ENCODE data around the gene B3GAT1.

Gene B3GAT1

DNA sequence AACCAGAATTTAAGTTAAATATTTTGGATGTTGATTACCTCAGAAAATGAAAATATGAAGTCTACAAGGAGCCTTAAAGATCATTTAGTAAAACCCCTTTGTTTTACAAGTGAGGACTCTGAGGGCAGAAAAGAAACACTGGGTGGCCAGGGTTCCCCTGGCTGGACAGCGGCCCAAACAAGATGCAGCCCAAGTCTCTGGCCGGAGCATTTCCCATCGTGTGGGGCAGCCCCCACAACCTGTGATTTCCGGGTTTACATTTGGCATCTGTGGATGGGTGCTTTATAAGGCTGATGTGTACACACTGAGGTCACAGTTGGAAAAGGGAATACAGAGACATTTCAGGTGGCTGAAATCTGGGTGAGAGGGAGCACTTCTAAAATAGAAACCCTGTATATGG lies 28.8 kb upstream of the B3GAT1 start:
- no peak for DNase-seq

DNA sequence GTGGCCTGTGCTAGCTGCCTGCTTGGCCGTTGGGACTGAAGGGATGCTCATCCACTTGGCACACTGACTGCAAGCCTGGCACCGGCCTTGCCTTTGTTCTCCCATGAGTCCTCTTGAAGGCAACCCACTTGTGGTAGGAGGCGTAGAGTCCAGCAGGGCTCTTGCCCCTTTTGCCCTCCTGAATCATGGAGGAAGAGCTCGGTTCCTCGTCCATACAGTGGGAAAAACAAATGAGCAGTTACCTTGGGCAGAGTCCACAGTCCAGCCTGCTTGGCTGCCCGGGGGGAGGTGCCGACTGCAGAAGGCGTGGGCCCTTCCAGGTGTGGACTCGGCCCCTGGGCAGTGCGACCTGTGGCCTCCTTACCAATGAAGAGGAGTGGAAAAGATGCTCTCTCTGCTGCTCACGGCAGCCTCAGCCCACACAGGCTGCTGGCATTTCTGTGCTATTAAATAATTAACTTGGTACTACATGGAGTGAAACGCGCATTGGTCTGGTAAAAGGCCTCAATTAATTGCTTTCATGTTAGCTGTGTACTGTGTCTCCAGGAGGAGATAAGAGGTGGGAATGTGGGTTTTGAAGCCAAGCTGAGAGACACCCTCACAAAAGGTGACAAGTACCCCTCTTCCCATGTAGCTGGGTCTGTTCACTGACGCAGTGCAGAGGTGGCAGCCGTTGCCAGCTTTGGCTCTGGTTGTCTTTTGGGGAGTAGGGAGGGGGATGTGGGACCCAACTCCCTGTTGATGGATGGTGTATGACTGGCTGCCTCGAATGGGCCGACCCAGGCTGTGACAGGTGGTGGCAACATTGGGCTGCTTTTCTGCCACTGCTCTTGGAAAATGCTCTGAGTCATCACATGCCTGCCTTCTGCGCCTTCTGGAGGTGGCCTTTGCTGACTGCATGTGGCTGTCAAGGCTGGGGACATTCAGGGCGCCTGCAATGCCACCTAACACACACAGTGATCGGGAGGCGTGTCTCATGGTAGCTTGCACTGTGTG lies 26.8 kb upstream of the B3GAT1 start:
- no peak for DNase-seq

GRCh38 chr11:134437821-134438220 lies 25.8 kb upstream of the B3GAT1 start:
- DNase-seq, result no peak

GRCh38 chr11:134436781-134437180 lies 24.7 kb upstream of the B3GAT1 start:
- no peak for DNase-seq

- no peak for DNase-seq
These were observed 21.8 kb upstream of the B3GAT1 start for GRCh38 chr11:134433806-134434205.

- no peak for DNase-seq
These were observed 21.2 kb upstream of the B3GAT1 start for GRCh38 chr11:134433251-134433650.

GRCh38 chr11:134432776-134433175 lies 20.7 kb upstream of the B3GAT1 start:
- no peak for DNase-seq

DNA sequence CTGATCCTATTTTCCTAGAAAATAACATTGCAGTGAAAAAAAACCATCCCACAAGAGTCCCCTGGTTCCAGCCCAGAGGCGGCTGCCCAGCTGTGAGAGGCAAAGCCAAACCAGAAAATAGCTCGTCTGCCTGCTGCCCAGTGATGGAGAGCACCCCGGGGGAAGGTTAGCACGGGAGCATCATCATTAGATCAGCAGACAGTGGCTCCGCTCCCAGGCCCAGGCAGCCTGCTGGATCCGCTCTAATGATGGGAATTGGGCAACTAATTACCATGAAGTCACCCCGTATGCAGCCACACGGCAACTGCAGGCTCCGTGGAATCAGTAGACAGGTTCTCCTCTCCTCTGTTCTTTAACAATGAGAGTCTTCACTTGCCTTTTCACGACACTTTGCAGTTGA lies 17.1 kb upstream of the B3GAT1 start:
- no peak for DNase-seq

- DNase-seq, result no peak
These were observed 13.9 kb upstream of the B3GAT1 start for GRCh38 chr11:134425816-134426536.

DNA sequence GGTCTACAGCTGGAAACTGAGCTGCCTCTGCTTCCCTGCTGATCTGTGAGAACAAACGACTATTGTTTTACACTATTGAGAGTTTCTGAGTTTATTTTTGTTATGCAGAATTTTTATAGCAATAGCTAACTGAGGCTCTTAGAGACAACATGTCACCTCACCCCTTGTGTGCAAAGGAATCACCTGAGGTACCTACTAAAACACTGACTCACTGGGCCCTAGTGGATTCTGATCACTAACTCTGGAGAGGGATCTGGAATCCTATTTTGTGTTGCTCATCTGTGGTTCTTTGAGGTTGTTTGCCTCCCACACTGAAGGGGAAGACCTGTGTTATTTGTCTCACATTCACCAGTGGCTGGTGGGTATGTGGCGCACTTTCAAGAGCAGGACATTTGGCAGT lies 13.4 kb upstream of the B3GAT1 start:
- DNase-seq, result no peak

- DNase-seq, result no peak
These were observed 11.1 kb upstream of the B3GAT1 start for GRCh38 chr11:134423106-134423505.

GRCh38 chr11:134417871-134418840 lies 6.1 kb upstream of the B3GAT1 start:
- DNase-seq, result no peak

GRCh38 chr11:134416726-134417125 lies 4.7 kb upstream of the B3GAT1 start:
- no peak for DNase-seq

- no peak for DNase-seq
These were observed 3.0 kb upstream of the B3GAT1 start for GRCh38 chr11:134414766-134415765.

DNA sequence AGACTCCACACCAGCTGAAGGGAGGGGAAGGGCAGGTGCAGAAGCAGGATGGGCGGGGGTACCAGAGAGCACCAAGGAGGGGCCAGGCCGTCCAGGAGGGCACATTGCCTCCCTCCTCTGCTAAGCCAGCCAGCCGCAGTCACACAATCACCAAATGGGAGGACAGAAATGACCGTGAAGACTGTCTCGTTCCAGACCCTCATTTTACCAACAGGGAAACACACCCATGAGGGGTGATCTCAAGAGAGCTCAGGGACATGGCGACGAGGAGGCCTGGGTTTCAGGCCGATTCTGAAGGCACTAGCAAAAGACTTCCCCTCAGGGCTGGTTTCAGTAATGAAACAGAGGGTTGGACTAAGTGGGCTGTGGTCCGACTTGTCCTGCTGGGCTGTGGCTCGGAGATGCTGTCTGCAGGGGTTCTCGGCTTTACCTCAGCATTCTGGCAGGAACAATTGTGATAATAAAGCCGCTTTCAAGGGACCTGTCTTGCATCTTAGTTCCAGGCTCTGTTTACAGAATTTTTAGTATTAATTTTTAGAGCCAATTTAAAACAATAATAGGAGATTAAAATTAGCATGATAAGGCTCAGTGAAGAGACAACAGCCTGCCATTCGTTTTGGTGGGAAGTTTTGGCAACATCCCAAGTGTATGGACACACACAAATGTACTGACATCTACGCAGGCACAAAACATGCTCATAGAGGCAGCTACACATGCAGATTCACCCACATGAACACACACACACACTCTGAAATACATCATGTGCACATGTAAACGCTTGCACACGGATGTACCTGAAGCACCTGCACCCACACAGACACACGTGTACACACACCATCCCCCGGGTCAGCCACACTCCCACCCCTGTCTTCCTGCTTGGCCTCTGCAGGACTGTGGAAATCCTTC lies 2.0 kb upstream of the B3GAT1 start:
- DNase-seq, result no peak

GRCh38 chr11:134413043-134413825 lies 1.2 kb upstream of the B3GAT1 start:
- DNase-seq, result no peak

DNA sequence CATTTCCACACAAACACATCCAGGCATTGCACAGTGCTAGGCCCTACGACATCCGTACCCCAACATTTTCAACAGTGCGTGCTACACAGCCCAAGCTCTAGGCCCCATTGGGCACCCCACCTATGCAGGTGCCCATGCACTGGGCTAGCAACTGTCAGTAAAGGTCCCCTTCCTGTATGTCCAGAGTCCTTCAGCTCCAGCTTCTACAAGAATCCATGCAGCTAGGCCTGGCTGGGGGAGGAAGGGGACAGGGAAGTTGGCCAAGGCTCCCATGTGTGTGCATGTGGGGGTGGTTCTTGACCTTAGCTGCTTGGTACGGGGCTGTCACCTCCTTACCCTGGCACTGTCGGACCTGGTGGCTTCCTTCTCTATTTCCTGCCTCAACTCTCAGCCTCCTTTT lies 1.3 kb downstream of the B3GAT1 start:
- no peak for DNase-seq

GRCh38 chr11:134409552-134410429 lies 2.3 kb downstream of the B3GAT1 start:
- DNase-seq, result no peak

DNA sequence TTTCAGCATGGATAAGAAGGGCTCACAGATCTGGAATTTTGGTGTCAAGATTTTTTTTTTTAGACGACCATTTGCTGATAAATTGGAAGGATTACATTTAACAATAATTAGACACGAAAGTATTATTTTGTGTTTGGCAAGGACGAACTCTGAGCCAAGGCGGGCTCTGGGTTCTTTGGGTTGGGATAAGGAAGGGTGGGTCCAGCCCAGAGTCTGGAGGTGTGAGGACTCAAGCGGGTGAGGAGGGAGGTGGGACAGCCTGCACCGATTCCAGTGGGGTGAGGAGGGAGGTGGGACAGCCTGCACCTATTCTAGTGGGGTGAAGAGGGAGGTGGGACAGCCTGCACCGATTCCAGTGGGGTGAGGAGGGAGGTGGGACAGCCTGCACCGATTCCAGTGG lies 4.1 kb downstream of the B3GAT1 start:
- DNase-seq, result no peak

Measured in stimulated activated CD8-positive, alpha-beta memory T cell treated with anti-CD3 and anti-CD28 coated beads, Interleukin-4, amount 100 ng/mL, for 48 hours (primary cell).